SHP77 (cell line): Measurements from ENCODE around the gene SDK1.

Source experiments
- DNase-seq, 2 experiments: peaks; one replicate each; lab custom pipeline; 2025; lab: John Stamatoyannopoulos, UW

The SDK1 gene

GRCh38 chr7:4178916-4179687, 878.0 kb downstream of the SDK1 start:
- DNase-seq: no peak

- no peak for DNase-seq
Observed at GRCh38 chr7:4179688-4180380, 878.8 kb downstream of the SDK1 start.

- no peak for DNase-seq
Observed at GRCh38 chr7:4181446-4181845, 880.4 kb downstream of the SDK1 start.

- no peak for DNase-seq
Observed at GRCh38 chr7:4182605-4183300, 881.7 kb downstream of the SDK1 start.

- DNase-seq: no peak
Observed at GRCh38 chr7:4184653-4185052, 883.6 kb downstream of the SDK1 start.

- DNase-seq: no peak
Observed at GRCh38 chr7:4185136-4185535, 884.1 kb downstream of the SDK1 start.

GRCh38 chr7:4185721-4186512, 884.9 kb downstream of the SDK1 start:
- no peak for DNase-seq

GRCh38 chr7:4186513-4186780, 885.4 kb downstream of the SDK1 start:
- DNase-seq: no peak

- DNase-seq: no peak
Observed at GRCh38 chr7:4188651-4189050, 887.6 kb downstream of the SDK1 start.

- DNase-seq: peak; percentile 39 to 48
Observed at GRCh38 chr7:4189131-4189570, 888.1 kb downstream of the SDK1 start.

GRCh38 chr7:4190010-4190981, 889.2 kb downstream of the SDK1 start:
- DNase-seq: no peak

GRCh38 chr7:4191046-4191445, 890.0 kb downstream of the SDK1 start:
- no peak for DNase-seq

GRCh38 chr7:4191525-4191924, 890.5 kb downstream of the SDK1 start:
- no peak for DNase-seq

GRCh38 chr7:4195660-4196059, 894.6 kb downstream of the SDK1 start:
- no peak for DNase-seq

- DNase-seq: no peak
Observed at GRCh38 chr7:4196121-4196819, 895.2 kb downstream of the SDK1 start.

GRCh38 chr7:4198301-4198700, 897.2 kb downstream of the SDK1 start:
- DNase-seq: no peak

GRCh38 chr7:4200546-4201094, 899.6 kb downstream of the SDK1 start:
- no peak for DNase-seq

- no peak for DNase-seq
Observed at GRCh38 chr7:4201566-4201965, 900.5 kb downstream of the SDK1 start.

GRCh38 chr7:4202154-4202736, 901.2 kb downstream of the SDK1 start:
- no peak for DNase-seq

- DNase-seq: no peak
Observed at GRCh38 chr7:4202954-4203353, 901.9 kb downstream of the SDK1 start.
